HG03280 (cell line): ENCODE data around the gene MUC13.

ENCODE experiments used
- ATAC-seq: cut with Tn5 transposase; IDR thresholded peaks from one replicate; pipeline ENCODE4 v1.9.1; 2021; ENCODE audit warnings: mild to moderate bottlenecking, moderate library complexity; ENCODE audit not compliant: unreplicated experiment

The MUC13 gene

DNA sequence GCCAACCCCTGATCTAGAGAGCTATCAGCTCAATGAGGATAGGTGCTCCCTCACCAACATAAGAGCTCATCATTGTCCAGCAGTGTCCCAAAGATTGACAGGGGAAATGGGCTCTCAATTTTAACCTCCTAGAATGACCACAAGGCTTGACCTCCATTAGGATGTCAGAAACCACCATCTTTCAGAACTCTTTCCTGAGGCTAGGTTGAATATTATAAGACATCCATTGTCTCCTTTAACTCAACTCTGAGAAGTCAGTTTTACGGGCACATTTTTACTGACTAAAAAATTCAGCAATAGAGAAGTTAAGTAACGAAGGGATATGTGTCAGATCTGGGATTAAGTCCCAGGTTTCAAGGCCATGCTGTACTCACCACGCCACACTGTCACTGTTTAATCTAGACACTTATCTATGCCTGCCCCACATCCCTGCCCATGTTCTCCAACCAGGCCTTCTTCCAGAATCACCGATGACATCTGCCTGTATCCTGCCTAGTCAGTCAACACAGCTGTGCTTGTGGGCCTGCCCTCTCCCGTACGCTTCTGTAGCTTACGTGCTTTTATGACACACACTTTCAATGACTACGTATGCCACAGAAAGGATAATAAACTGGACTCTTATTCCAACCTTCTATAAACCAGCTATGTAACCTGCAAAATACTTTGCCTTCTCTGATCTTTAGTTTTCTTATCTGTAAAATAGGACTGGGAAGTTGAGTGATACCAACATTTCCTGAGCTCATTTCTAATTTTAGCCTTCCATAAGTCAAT, 17.1 kb upstream of the MUC13 start:
- ATAC-seq = no peak

DNA sequence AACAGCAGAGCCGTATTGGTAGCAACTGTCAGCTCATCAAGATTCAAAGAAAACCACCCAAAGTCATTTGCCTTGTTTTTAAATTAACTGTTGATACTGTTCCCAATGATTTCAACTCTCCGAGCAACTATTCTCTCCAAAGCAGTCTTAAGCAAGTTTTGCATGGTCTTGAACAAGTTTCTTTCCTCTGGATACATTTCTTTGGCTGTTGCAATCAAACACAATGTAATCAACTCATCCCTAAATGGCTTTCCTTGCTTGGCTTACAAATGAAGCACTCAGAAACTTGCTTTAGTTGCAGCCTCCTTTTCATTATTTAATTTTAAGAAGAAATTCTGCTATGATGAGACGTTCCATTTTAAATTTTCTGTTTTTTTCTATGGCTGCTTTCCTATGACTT, 15.5 kb upstream of the MUC13 start:
- no peak for ATAC-seq

DNA sequence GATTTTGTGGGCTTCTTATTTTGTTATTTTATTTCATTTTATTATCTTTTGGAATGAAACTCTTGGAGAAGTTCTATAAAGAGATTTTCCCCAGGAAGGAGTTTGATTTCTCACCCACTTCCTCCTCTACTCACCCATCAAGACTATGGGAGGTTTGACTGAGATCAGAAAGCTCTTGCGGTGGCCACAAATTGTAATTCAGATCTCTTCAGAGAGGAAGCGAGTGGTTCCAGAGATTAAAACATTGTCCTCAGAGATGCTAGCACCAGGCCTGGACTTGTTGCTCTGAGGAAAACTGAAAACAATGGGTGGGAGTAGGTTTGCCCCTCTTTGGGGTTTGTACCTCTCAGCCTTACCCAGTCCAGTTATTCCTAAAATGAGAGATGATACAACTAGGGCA, 8.1 kb upstream of the MUC13 start:
- ATAC-seq = no peak

DNA sequence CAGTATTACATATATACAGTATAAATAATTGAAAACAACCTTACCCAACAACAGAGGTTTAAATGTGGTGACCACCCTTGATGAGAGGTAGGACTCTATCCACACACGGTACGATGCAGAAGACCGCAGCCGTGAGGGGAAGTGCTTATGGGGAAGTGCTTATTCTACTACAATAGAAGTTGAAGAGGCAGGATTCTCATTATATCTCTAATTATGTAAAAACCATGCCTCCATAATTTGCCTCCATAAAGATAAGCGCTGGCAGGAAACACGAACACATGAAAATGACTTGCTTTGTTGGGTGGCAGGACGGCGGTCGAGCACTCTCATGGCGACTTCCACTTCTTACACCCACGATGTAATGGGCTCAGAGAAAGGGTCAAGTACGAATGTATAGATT, 7.2 kb upstream of the MUC13 start:
- no peak for ATAC-seq

DNA sequence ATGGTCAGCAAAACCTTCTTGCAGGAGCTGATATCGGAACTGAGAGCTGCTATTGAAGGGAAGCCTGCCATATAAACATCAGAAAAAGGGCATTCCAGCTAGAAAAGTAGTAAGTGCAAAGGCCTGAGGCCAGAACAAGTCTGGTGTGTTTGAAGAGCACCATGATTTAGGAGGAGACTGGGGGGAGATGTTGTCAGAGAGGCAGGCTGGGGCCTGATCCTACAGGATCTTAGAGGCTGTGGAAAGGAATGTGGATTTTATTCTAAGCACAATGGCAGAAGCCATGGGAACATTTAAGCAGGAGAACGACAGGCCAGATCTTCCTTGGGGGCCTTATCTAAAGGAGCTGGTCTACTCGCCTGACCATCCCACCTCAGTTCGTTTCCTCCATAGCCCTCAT, 5.1 kb upstream of the MUC13 start:
- no peak for ATAC-seq

DNA sequence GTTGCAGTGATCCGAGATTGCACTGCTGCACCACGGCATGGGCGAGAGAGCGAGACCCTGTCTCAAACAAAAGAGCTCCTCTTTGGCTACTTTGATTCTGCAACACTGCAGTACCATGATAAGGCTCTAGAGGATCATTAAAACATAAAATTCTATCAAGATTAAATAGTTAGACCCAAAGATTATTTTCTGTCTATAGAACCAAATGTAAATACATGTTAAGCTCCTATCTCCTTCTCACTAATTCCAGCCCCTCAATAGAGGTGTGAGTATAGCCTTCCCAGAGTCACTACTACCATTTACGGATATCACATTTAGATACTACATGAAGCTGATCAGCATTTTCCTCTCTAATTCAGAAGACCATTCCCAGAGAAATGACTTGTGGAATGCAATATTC, 4.3 kb upstream of the MUC13 start:
- no peak for ATAC-seq

DNA sequence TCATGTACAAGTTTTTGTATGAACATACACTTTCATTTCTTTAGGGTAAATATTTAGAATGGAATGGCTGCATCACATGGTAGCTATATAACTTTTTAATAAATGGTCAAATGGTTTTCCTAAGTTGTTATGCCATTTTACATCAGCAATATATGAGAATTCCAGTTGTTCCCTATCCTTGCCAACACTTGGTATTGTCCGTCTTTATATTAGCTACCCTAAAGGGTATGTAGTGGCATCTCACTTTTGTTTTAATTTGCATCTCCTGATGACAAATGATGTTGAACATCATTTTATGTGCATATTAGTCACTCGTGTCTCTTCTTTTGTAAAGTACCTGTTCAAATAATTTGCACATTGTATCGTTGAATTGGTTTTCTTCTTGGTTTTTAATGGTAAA, 2.5 kb upstream of the MUC13 start:
- ATAC-seq = no peak

DNA sequence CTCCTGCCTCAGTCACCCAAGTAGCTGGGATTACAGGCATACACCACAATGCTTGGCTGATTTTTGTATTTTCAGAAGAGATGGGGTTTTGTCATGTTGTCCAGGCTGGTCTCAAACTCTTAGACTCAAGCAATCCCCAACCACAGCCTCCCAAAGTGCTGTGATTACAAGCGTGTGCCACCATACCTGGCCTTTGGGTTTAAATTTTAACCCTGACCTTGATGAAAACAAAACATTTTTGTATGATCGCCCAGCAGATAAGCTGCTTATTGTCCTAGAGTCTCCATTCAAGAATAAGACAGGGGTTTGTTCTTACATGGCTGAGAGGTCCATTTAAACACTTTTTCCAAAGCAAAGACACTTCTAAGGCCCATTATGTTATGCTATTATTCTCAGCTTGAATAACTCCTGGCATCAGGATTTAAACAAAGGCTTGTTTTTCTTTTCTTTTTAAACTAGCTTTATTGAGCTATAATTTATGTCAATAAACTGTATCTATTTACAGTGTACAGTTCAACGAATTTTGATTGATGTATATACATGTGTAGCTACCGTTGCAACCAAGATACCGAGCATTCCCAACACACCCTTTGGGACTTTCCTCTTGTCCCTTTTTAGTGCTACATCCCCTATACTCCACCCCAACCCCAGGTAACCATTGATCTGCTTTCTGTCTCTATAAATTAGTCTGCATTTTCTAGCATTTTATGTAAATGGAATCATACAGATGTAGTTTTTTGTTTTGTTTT, 1.4 kb upstream of the MUC13 start:
- ATAC-seq = no peak

DNA sequence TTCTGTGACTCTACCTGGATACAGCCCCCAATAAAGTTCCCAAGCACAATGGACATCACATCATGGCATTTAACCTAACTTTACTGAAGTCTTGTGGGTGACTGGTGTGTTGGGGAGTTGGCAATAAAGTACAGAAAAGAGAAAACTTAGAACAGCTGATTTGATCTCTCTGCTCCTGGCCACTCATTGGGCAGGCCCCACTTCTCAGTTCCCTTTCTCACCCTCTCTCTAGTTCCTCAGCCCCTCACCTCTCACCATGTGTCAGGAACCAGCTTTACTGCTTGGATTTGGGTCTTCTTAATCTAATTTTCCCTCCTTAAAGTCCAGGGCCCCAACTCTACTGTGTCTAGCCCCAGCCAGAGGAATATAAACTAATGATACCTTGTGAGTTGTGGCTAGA, 713 bp upstream of the MUC13 start:
- ATAC-seq = no peak

DNA sequence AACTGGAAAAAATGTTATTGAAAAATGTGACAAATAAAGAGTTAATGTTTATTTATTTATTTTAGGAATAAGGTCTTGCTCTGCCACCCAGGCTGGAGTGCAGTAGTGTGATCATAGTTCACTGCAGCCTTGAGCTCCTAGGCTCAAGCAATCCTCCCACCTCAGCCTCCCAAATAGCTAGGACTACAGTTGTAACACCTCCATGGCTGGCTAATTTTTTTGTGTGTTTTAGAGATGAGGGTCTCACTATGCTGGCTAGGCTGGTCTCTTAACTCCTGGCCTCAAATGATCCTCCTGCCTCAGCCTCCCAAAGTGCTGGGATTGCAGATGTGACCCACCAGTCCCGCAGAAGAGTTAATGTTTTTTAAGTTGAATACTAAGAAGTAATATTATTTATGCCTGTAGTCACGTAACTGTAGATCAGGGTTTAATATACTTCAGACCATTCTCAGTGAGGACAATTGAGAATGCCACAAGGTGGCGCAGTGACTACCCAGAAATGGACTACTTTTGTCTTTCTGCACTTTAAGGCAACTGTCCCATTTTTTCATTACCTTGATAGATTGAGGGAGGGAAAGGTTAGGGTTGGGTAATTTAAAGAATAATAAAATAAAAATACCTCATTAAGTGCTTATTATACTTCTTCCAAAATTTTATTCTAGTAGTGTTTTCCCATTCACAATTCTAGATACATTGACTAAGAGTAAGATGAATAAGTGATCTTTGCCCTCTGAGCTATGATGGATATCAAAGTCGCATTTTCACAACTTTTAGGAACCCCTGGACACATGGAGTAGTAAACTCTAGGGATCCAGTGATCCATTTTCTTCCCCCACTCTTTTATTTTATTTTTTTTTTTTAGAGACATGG, 6.0 kb downstream of the MUC13 start:
- ATAC-seq = no peak

DNA sequence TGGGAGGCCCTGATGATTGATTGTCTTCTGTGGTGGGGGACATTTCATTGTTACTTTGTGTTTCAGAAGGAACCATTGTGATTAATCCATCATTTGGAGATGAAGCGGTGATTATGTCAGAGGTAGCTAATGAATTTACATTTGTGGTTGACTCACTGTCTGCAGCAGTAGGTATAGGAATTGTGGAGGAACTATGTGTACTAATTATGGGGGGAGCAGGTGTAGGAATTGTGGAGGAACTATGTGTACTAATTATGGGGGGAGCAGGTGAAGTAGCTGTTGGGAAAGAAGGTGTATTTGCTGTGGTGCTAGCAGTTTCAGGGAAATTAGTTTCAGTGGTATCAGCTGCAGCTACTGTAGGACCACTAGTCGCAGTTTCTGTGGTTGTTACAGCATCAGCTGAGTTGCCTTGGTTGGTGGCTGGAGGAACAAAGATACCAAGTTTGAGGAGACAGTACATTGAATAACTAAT, 6.9 kb downstream of the MUC13 start:
- ATAC-seq = peak; percentile 72

DNA sequence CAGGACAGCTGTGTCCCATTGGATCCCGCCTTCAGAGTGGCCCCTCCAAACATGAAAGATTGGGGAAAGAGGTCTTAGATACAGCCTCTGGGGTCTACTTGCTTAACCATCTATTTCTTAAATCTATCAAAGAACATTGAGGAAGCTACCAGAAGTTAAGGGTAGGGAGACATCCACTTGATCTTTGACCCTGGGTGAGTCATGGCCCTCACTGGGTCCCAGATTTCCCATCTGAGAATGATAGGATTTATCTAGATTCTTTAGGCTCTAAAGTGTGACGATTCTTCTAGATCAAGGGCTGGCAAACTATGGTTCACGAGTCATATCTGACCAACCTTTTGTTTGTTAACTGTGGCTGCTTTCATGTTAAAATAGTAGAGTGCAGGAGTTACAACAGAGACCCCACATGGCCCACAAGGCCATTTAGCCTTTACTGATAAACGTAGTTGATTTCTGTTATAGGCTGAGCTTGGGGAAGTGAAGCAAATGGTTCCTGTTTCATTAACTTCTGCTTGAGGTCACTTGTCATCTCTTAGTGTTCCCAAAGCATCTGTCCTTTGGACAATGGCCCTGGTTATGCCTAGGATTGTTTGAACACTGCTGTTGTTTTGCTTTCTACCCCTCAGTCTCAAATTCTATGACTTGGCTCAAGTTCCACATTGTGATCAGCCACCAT, 8.0 kb downstream of the MUC13 start:
- ATAC-seq = no peak

DNA sequence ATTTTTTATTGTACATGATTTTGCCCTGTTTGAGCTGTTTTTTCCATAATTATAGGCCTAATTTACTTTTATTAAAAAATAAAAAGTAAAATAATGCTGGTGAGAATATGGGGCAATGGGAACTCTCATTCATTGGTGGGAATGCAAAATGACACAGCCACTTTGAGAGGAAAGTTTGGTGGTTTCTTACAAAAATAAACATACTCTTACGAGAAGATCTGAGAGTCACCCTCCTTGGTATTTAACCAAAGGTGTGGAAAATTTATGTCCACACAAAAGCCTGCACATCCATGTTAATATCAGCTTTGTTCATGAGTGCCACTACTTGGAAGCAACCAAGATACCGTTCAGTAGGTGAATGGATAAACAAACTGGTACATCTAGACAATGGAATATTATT, 9.8 kb downstream of the MUC13 start:
- no peak for ATAC-seq

DNA sequence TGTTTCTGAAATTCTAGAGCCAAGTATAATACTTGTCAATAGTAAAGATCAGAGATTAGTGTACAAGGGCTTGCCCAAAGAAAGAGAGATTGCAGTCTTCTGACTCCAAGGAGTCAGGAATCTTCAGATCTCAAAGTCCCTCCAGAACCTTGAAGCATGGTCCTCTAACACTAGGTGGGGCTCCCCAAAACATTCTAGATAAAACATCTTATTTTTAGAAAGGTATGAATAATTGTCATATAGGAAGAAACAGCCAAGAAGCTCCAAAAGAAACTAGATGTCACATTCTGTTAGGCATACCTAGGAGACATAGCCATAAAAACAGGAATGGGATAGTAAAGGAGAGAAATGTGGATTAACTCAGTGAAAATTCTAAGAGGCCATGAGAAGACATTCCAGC, 10.7 kb downstream of the MUC13 start:
- no peak for ATAC-seq

DNA sequence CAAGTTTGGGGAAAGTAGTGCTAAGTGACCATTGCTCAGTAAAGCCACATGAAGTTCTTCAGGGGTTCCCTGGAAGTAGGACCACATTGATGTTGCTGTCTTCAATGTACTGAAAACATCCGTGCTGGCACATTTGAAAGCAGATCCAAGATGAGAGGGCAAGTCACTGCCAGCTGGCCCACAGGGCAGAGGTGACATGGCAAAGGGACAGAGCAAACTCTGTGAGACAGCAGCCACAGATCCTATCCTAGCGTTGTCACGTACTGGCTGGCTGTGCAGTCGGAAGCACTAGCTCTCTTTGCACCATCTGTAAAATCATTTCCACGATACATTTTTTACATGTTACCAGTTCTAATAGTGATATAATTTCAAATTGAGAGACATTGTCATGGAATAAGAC, 13.8 kb downstream of the MUC13 start:
- no peak for ATAC-seq

DNA sequence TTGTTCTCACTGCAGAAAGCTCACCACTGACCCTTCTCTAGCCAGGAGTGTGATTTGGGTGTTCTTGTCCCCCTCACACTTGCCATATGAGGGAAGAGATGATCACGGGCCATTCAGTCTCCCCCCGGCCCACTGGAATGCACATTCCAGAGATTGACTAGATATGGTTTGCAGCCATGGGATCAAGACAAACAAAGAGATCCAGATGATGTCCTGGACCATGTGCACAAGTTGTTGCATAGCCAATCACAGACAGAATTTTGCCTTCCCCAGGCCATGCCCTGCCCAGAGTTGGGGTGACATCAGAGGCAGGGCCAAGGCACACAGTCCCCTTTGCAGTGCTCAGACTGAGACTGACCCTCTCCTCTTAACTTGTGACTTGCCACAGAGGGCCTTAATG, 14.8 kb downstream of the MUC13 start:
- no peak for ATAC-seq

DNA sequence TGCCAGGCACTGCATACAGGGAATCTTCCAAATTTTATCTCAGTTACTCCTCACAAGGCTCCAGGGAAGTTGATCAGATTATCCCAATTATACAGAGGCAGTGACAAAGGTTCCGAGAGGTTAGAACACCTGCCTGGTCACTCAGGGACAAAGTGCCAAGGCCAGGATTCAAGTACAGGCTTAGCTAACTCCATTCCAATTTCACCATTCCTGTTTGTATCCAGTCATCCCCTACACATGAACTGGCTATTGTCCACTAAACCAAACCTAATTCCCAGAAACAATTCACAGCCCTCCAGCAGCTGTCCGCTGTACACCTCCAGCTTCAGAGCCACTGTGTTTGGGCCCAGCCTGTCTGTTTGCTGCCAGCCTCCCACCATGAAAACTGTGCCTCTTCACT, 16.0 kb downstream of the MUC13 start:
- ATAC-seq = no peak

DNA sequence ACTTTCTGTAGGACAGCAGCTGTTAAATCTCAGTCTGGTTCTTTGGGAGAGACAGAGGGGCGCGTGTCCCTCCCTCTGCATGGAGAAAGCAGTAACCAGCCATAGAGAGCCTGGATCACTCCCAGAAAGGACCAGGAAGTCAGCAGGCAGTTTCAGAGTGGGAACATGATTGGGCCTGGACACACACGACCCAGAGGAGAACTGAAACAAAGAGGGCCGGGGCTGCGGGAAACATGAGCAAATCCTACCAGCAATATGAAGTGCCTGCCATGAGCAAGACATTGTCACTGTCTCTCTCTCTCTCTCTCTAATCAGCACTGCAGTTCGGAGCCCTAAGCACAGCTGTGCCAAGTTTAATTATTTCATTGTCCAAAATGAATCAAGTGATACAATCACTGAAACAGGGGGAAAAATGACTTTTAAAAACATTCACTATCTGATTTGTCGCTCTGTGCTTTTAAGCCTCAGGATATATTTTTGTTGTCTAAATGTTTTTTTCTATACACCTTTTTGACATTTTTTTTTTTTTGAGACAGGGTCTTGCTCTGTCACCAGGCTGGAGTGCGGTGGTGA, 17.6 kb downstream of the MUC13 start:
- ATAC-seq = no peak

DNA sequence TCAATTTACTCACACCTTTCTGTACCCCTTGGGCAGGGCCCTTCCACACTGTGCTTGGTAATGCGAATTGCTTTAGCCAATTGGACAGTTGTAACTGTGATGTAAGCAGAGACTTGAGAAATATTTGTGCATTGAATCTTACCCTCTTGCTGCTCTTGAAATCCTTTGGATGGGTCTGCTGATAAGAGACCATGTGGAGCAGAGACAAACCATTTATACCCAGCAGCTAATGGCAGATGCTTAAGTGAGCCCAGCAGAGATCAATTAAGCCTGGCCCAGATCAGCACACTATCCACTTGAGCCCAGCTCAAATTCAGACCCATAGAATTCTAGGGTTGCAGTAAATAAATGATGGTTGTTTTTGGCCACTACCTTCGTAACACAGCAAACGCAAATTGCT, 19.3 kb downstream of the MUC13 start:
- no peak for ATAC-seq

DNA sequence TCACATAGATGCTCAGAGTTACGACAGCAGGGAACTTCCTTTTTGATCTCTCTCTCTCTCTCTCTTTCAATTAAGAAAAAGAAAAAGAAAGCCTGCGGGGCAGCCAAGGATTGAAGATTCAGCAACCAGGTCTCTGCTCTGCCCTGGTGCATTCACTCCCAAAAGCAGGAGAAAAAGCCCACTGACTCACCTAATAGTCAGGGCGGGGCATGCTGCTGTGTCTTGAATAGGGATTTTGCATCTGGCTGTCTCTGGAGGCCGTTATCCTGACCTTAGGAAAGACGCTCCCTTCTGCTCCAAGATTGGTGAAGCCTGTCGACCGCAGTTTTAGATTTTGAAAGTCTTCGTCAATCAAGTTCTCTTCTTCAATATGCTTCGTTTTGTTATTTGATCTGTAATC, 26.6 kb downstream of the MUC13 start:
- no peak for ATAC-seq
